MCF 10A (cell line): ENCODE results near the gene BPIFA2. TPM values are rescaled to one million over a fixed set of nuclear protein-coding genes. Genes with fewer than 3 reads are reported as not detected.

ENCODE experiments used
- BruUV-seq: library from RNA; stranded (reverse); fragments of 400-500 nt; replicated peaks from 2 replicates; lab custom pipeline; 2021; lab: Mats Ljungman, UMichigan
- CTCF ChIA-PET: fragments of 300-600 bp; sonication (Branson Sonifier 250); formaldehyde crosslinking; extraction: SDS; loops from one replicate; lab custom pipeline; 2021; ENCODE audit warnings: antibody characterized with exemption, inconsistent platforms; lab: Yijun Ruan, JAX
- POLR2A ChIA-PET: fragments of 300-600, 350-650 bp; sonication (Branson Sonifier 250); formaldehyde crosslinking; extraction: SDS; loops from one replicate; lab custom pipeline; 2020; ENCODE audit warnings: antibody characterized with exemption, inconsistent platforms; lab: Yijun Ruan, JAX
- DNase-seq: peaks from one replicate; pipeline ENCODE4 v3.0.0-alpha.2; 2018; ENCODE audit not compliant: unreplicated experiment
- H3K27ac Mint-ChIP-seq: one replicate; pipeline ENCODE4 v1.8.0; 2022; ENCODE audit warnings: mild to moderate bottlenecking, low read depth, mixed read lengths; ENCODE audit not compliant: unreplicated experiment
- H3K27me3 Mint-ChIP-seq: one replicate; pipeline ENCODE4 v1.8.0; 2022; ENCODE audit warnings: mixed read lengths; ENCODE audit not compliant: insufficient read depth, unreplicated experiment
- H3K36me3 Mint-ChIP-seq: one replicate; pipeline ENCODE4 v1.8.0; 2022; ENCODE audit warnings: mild to moderate bottlenecking, moderate library complexity, mixed read lengths; ENCODE audit not compliant: insufficient read depth, unreplicated experiment
- H3K4me1 Mint-ChIP-seq: one replicate; pipeline ENCODE4 v1.8.0; 2022; ENCODE audit warnings: mixed read lengths; ENCODE audit not compliant: insufficient read depth, unreplicated experiment
- H3K4me3 Mint-ChIP-seq: one replicate; pipeline ENCODE4 v1.8.0; 2022; ENCODE audit warnings: mild to moderate bottlenecking, moderate library complexity, mixed read lengths; ENCODE audit not compliant: unreplicated experiment
- H3K9me3 Mint-ChIP-seq: one replicate; pipeline ENCODE4 v1.8.0; 2022; ENCODE audit warnings: mixed read lengths; ENCODE audit not compliant: unreplicated experiment
- CTCF ChIP-seq: fragments of 200-600 bp; IDR thresholded peaks from one replicate; pipeline ENCODE4 v1.8.0; 2022; ENCODE audit warnings: antibody characterized with exemption, mild to moderate bottlenecking; ENCODE audit not compliant: unreplicated experiment
- intact Hi-C: fragments of 100-400 bp; cut with micrococcal nuclease; formaldehyde crosslinking; loops from 2 replicates; pipeline ENCODE4 v1.14.1; 2022
- total RNA-seq: library from RNA; stranded (reverse); gene quantifications from 2 replicates; pipeline ENCODE4 v1.2.3, GENCODE V29; 2022

Gene BPIFA2
- total RNA-seq, 1 experiment from 2014 or later = not detected

DNA sequence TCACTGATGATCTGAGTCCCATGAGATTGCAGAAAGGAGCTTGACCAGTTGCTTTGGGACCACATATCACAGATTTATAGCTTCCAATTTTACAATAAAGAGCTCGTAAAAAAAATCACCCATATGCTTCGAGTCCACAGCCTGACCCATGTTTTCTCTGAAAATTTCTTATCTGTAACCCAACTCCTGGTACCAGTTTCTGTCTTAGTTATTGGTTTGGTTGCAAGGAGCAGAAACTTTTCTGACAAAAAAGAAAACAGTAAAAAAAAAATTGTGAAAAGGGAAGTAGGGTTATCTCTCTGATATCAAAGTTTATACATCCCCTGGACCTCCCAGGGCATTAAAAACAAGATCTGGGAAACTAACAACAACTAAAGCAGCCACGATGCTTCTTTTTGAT lies 30.8 kb upstream of the BPIFA2 start:
- no peak for DNase-seq
- no peaks in the 10 kb centered on the region for H3K36me3 Mint-ChIP-seq
- ChIA-PET CTCF (no interaction called here), POLR2A (interaction anchor here (0.9 kb wide), 1 partner anchor 116 kb away, joined by 3 read pairs; no protein-coding TSS in a partner anchor)
- no peak overlapping the region for H3K27ac Mint-ChIP-seq
- H3K4me3 Mint-ChIP-seq = no peak overlapping the region
- TF ChIP-seq CTCF = no peak
- intact Hi-C loops = no loop called here
- no peaks in the 10 kb centered on the region for H3K9me3 Mint-ChIP-seq
- BruUV-seq = no TSS peak
- H3K4me1 Mint-ChIP-seq = no peaks in the 10 kb centered on the region
- no peaks in the 10 kb centered on the region for H3K27me3 Mint-ChIP-seq

DNA sequence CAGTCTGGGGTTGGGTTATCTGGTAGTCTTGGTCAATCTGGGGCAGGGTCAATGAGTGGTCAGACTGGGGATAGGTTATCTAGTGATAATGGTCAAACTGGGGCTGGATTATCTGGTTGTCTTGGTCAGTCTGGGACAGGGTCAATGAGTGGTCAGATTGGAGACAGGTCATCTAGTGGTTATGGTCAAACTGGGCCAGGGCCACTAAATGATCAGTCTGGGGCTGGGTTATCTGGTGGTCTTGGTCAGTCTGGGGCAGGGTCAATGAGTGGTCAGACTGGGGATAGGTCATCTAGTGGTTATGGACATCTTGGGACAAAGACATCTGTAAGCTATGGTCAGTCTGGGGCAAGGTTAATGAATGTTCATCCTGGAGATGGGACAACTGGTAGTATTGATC lies 28.5 kb upstream of the BPIFA2 start:
- no peak overlapping the region for H3K27ac Mint-ChIP-seq
- ChIA-PET CTCF (no interaction called here), POLR2A (no interaction called here)
- no peak for TF ChIP-seq CTCF
- H3K4me1 Mint-ChIP-seq = no peaks in the 10 kb centered on the region
- H3K4me3 Mint-ChIP-seq = no peak overlapping the region
- no peaks in the 10 kb centered on the region for H3K36me3 Mint-ChIP-seq
- peaks cover 6% of the 10 kb centered on the region for H3K27me3 Mint-ChIP-seq
- no peak for DNase-seq
- H3K9me3 Mint-ChIP-seq = no peaks in the 10 kb centered on the region
- no TSS peak for BruUV-seq
- intact Hi-C loops = no loop called here

DNA sequence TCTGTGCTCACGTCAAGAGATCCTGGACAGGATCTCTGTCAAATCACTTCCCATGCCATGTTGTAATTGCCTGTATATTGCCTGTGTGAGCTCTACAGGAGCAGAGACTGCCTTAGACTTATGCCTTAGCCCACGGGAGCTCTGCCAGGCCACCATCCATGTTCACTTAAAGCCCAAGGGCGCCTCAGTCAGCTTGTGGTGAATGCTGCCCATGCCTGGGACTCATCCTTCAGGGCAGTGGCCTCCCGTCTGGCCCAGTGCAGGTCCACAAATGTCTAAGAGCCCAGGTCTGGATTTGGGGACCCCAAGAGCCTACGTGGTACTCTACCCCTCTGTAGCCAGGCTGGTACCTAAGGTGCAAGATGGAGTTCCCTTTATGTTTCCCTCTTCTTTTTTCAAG lies 22.4 kb upstream of the BPIFA2 start:
- Mint-ChIP-seq H3K27ac (no peak overlapping the region), H3K4me3 (no peak overlapping the region), H3K9me3 (no peaks in the 10 kb centered on the region), H3K36me3 (no peaks in the 10 kb centered on the region), H3K27me3 (peaks cover 27% of the 10 kb centered on the region), H3K4me1 (no peaks in the 10 kb centered on the region)
- ChIA-PET POLR2A (no interaction called here), CTCF (interaction anchor here (0.5 kb wide), 1 partner anchor 188 kb away, joined by 4 read pairs; no protein-coding TSS in a partner anchor)
- TF ChIP-seq CTCF = no peak
- no TSS peak for BruUV-seq
- intact Hi-C loops = no loop called here
- DNase-seq = no peak

GRCh38 chr20:33147299-33147698 lies 20.7 kb upstream of the BPIFA2 start:
- POLR2A ChIA-PET = no interaction called here
- BruUV-seq = no TSS peak
- Mint-ChIP-seq H3K4me1 (no peaks in the 10 kb centered on the region), H3K27me3 (peaks cover 27% of the 10 kb centered on the region), H3K4me3 (no peak overlapping the region), H3K9me3 (no peaks in the 10 kb centered on the region), H3K27ac (no peak overlapping the region), H3K36me3 (no peaks in the 10 kb centered on the region)
- CTCF ChIA-PET = no interaction called here
- intact Hi-C loops = no loop called here
- DNase-seq = no peak
- TF ChIP-seq CTCF = no peak
